Activated effector memory CD4-positive, alpha-beta T cell treated with Interleukin-2 at 50 U/mL for 16 hours (primary cell): ENCODE results near the gene TAP1.
A peak's percentile ranks its signal among the peaks of the same experiment; 100 is the strongest.

Source experiments
- DNase-seq: peaks from one replicate; pipeline ENCODE4 v3.0.0-alpha.2; 2020

TAP1 gene

DNA sequence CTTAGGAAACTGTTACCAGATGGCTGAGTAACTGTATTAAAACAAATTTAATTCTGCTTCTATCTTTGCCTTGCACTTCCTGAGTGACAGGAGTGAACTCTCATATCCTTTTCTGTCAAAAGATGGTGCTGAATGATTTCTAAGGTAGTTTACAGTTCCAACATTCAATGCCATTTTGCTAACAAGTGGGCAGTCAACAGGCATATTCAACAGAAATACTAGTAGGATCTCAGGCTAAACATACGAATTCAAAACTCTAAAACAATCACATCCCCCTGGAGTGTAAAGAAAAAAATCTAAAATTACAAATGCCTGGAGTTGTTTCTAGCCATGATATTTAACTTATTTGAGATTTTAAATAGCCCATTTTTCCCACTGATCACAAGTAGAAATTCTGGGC, 7.2 kb upstream of the TAP1 start:
- no peak for DNase-seq

DNA sequence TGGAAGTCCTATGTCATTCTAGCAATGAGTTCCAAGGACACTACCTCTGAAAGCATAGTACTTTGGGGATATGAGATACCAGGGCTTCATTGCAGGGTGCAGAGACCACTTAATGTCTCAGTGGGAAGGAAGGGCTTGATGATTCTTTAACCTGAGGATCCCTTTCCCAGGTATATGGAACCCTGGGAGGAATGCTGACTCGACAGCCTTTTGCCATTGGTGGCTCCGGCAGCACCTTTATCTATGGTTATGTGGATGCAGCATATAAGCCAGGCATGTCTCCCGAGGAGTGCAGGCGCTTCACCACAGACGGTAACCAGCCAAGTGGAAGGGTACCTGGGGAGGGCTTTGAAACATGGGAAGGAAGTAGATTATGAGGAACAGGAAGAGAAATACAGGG, 4.7 kb upstream of the TAP1 start:
- DNase-seq, result no peak

DNA sequence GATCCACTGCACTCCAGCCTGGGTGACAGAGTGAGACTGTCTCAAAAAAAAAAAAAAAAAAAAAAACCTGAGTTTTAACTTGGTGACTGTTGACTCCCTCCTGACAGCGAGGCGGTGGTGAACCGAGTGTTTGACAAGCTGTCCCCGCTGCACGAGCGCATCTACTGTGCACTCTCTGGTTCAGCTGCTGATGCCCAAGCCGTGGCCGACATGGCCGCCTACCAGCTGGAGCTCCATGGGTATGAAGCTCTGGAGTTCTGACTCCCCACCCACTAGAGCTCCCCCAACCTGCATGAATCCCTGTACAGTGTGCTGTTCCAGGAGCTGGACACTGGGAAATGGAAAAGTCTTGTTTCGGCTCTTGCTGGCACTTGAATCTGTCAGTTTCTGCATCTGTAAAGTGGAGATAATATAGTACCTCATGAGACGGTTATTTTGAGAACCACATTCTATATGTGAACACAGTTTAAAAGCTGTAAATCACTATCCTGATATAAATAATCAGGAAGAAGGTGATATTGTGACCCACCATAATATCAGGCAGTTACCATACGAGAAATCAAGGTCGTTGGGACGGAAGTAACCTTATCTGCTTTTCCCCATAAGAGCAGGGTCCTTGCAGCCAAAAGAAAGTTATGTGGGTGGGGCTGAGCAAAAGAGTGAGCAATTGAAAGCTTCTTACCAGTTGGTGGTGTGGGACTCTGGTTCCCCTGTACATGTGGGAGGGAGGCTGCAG, 3.8 kb upstream of the TAP1 start:
- DNase-seq, result no peak

DNA sequence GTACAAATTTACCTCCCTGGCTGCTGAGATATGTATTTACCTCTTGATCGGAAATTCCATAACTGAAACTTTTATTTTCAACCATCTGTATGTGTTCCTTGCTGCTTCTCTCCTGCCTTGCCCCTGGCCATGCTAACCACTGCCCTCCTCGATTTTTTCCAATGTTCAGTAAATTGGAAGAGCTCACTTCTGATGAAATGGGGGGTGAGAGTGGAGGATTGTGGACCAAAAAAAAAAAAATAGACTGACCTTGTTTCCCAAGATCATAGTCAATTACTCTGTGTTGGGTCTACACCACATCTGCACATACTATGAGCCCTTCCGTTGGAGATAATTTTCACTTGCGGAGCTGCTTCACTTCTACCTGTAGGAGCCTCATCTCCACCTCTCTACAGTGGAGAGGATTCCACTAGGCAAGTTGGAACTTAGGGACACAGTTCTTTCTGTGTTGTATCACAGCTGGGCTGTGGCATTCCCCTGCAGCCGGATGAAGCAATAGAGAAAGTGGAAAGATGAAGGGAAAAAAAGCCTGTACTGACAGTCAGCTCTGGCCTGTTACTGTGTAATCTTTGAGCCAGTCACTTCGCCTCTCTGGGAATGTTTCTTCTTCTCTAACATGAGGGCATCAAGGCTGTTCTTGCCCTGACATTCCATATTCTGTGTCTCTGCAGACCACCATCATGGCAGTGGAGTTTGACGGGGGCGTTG, 2.1 kb upstream of the TAP1 start:
- no peak for DNase-seq

DNA sequence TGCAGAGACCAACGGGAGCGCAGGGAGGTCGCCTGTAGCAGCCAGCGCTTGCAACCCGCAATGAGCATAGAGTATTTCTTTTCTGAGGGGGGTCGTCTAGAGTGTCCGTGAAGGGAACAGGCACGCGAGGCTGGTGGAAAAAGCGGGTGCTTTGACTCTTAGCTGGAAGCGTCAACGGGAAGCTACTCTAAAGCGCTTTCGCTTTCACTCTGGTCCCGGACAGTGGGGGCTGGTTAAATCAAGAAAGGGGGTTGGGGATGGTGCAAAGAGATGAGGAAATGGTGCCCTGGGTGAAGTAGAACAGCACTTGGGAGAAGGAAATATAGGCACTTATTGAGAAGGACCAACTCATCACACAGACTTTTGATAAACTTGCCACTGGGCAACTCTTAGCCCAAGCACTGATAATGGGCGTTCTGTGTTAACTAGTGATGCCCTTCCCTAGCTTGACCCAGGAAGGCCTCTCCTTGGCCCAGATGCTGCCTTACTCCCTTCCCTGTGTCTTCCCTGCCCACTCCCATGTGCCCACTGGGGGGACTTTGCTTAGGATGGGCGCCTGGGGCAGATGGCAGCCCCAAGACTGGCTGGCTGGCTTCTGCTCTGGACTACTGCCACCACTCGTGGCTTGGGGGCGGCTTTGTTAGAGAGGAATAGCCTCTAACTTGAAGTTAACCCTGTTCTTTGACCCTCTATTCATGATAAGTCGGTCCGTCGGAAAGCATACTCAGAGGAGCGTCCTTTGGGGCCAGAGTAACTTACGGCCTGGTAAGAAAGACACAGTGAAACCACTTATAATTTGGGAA, 1.1 kb upstream of the TAP1 start:
- DNase-seq, result peak; percentile 40

DNA sequence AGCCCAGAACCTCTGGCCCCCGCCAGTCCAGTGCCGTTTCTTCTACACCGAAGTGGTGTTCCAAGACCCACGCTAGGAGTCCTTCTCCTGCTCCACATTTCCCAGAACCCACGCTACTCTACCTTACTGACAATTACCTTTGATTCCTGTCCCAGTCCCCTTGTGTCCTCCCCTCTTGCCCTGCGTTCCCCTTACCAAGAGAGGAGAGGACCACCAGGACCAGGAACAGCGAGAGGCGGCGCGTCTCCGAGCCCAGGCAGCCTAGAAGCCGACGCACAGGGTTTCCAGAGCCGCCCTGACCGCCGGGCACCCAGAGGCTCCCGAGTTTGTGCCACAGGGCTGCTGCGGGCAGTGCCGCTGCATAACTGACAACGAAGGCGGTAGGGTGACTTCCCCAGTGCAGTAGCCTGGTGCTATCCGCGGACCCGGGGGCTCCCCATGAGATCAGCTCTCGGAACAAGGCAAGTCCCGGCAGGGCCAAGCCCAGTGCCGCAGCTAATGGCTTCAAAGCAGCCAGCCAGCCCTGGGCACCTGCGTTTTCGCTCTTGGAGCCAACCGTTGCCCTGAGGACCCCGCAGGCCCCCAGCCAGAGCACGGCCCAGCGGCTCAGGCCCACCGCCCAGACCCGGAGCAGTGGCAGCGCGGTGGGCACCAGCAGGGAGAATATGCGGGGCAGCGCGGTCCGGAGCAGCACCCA, 512 bp downstream of the TAP1 start:
- peak; percentile 39 for DNase-seq

DNA sequence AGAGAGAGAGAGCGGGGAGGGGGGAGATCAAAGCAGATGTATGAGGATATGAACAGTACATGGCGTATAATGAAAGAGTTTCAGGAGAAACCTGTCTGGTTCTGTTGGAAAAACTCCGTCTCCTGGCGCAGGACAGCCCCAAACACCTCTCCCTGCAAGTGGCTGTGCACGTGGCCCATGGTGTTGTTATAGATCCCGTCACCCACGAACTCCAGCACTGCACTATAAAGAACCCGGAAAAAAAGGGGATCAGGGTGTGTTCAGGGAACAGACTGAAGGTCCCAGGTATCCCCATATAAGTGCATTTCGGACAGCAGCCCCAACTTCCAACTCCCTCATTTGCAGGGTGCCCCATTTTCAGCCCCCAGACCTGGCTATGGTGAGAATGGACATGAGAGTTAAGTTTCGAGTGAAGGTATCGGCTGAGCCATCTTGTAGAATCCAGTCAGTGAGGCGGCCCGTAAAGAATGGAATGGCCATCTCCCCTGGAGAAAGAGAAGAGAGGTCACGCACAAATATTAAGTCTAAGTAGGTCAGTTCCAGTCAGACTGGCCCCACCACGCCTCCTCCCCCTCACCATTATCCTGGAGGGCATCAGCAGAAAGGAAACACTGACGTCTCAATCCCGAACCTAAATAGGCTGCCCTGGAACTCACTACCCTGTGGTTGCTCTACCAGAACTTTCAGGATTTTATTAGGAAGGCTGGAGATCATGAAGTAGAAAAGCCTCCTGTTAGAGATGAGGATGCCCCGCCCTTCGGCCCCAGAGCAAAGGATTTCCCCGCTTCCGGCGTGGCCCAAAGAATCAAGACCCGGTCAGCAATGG, 1.3 kb downstream of the TAP1 start:
- DNase-seq, result no peak

DNA sequence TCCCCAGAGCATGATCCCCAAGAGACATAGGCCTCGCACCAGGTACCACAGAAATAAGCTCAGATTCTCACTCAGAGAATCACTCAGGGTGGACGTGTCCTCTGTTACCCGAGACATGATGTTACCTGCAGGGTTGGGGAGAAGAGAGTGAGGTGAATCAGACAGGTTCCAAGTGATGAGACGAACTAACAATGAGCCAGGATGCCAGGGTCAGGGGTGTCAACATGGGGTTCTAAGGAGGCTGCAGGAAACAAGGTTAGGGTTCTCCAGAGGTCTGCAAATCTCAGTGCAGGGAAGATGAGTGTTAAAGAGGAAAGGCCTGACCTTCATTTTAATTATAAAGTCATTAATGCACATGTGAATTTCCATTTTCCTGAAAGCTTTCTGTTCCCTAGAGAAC, 2.5 kb downstream of the TAP1 start:
- DNase-seq, result no peak

DNA sequence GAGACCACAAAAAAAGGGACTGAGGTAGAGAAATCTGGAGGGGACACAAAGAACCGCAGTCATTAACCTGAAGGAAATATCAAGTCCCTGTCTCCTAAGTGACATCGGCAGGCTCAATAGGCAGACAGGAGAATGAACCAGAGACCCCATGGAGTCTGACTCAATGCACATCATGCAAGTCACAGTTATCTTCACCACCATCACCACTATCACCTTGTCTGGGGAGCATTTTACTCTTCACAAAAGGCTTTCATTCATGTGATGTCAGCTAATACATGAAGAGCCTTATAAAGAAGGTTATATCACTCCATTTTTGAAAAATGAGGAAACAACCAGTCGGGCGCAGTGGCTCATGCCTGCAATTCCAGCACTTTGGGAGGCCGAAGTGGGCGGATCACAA, 4.4 kb downstream of the TAP1 start:
- no peak for DNase-seq

DNA sequence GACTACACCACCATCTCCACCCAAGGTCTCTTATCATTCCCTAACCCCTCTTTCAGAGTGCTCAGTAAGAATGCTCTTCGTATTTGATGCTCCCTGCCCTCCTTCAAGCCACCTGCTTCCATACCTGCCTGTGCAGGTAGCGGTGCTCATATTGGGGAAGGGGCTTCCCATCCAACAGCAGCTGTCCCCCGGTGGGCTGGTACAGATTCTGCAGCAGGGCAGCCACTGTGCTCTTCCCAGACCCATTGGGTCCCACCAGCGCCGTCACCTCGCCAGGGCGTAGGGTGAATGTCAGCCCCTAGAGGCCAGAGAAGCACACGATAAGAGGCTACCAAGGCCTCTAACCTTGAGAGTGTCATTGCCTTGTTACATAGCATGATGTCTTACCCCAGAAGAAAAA, 5.7 kb downstream of the TAP1 start:
- no peak for DNase-seq

DNA sequence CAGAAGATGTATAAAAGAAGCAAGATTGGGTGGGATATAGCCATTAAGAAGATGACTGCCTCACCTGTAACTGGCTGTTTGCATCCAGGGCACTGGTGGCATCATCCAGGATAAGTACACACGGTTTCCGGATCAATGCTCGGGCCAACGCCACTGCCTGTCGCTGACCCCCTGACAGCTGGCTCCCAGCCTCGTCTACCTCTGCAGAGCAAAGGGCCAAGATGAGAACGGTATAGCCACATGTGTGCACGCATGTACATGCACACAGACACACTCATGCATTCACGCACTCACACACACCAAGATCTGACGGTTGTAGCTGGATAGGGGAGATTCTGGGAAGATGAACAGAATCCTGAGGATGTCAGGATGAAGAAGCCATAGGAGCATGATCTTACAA, 6.5 kb downstream of the TAP1 start:
- DNase-seq, result no peak

DNA sequence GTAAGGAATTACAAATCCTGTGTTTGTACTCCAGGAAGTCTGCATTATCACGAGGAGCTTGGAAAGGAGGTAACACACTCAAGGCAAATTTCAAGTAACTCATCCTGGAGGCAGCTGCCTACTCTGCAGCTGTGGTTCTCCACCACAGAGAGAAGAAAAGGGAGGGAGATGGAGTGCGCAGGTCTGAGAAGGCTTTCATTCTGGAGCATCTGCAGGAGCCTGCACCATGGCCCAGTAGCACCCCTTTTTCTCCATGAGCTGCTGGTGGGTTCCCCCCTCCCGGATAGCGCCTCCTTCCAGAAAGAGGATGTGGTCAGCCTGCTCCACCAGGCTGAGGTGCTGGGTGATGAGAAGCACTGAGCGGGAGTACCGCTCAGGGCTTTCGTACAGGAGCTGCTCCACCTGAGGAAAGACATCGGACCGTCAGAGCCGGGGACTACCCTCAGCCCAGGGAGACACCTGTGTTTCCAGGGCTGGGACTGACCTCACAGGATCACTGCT, 8.1 kb downstream of the TAP1 start:
- peak; percentile 39 for DNase-seq

DNA sequence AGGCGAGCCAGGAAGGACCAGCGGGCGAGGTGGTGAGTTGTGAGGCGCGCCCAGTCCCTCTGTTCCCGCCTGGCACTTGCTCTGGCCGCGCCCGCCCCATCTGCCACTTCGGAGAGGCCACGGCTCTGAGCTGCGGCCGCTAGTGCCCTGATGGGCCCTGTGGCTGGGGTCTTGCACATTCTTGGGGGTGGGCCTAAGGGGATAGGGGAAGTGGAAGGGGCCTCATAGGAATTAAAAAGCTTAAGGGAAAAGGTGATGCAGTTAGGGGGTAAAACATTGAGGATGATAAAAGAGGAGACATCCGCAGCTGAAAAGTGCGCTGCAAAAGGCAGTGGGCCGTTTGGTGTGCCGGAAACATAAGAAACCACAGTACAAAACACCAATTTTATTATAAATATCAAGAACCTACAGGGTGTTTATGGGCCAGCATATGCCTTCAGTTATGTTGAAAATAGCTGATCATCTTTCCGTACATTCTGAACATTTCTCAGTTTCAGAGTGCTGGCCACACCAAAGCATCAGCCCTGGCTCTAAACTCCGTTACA, 8.6 kb downstream of the TAP1 start:
- DNase-seq, result no peak

DNA sequence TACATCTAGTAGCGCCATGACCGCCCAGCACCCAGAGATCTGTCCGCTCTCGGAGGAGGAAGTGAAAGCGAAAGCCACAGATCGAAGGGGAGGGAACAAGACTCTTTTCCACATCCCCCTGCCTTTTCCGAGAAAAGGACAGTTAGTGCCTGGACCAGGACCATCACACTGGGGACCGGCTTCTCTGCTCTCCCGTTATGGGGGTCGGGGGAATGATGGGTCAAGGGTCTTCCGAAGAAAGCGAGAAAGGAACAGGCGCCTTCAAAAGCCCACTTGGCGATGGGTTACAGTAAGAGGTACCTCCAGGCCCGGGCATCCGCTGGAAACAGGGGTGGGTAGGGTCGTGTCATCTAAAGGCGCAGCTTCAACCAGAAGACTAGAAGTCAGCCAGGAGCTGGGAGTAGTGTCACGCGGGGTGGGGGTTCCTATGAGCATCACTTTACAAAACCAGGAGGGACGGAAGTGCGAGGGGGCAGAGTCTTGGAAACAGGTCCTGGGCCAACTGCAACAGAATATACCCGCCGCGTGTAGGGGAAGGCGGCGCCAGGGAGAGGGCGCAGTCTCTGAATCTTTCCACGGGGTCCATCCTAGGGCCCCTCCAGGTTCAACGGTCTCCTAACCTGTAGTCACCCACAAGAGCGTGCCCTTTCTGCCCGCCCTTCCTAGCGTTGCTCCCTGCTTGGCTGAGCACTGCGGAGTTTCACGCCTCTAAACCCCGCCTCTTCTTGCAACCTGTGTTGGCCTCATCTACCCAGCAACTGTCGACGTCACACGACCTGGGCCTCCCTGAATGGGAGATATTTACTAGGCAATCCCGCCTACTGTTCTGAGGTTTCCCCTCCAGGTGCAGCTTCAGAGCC, 9.3 kb downstream of the TAP1 start, which contains the start of gene PSMB8:
PSMB8 (minus strand) TSS at position 69 of the 860 bp plus-strand sequence; CDS start at position 18, 51 bp downstream.
- peak; percentile 97 for DNase-seq

DNA sequence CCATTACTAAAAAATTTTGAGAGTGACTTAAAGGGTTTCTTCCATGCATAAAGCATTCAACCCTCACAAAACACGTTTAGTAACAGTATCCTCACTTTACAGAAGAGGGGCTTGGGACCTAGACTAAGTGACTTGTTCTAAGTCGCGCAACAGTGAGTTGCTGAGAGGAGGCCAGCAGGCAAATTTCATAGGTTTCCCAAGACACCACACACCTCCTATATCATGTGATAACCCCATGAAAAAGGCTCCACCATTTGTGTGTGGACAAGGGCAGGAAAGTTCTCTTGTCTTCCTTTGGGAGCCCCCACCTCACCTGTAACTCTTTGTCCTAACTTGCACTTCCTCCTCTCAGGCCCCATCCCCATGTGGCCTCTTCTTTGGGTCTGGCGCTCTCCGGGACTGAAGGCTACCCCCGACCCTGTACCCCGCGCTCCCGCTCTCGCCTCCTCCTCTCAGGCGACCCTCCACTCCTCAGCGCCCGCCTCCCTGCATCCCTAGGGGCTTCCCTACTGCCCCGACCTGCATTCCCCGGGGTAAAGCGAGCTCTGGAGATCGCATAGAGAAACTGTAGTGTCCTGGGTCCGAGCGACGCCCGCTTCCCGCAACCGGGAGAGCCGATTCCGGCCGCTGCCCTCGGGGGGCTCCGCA, 10.0 kb downstream of the TAP1 start:
- DNase-seq, result no peak

DNA sequence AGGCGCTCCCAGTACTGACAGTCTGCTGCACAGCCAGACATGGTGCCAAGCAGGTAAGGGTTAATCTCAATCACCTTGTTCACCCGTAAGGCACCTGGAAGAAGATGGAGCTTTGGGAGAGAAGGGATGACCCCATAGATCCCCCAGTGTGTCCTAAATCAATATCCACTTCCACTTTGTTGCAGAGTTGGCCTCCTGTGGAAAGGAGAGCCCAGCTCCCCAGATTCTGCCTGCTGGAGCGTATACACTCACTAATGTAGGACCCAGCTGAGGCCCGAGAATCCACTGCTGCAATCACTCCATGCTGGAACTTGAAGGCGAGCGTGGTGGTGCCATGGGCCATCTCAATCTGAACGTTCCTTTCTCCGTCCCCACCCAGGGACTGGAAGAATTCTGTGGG, 10.8 kb downstream of the TAP1 start:
- no peak for DNase-seq

DNA sequence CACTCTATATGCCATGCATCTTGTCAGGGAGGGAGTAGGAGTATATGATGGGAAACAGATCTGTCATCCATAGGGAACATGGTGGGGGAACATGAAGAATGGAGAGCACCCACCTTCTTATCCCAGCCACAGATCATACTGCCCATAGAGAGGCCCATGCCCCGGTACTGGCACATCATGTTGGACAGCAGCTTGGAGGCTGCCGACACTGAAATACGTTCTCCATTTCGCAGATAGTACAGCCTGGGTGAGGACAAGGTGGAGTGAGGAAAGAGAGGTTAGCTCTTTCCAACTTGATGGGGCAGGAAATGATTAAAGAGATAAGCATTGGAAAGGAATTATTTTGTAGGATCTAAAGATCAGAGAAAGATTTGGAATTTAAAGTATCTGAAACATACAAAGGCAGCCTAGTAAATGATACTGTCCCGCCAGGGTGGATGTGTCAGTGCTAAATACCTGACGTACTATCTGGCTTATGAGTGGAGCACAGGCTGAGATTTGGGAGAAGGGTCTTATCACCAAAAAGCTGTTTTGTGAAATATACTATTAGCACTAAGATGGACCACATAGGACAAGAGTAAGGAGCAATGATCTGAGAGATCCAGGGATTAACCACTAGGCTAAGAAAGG, 11.4 kb downstream of the TAP1 start:
- DNase-seq, result no peak

DNA sequence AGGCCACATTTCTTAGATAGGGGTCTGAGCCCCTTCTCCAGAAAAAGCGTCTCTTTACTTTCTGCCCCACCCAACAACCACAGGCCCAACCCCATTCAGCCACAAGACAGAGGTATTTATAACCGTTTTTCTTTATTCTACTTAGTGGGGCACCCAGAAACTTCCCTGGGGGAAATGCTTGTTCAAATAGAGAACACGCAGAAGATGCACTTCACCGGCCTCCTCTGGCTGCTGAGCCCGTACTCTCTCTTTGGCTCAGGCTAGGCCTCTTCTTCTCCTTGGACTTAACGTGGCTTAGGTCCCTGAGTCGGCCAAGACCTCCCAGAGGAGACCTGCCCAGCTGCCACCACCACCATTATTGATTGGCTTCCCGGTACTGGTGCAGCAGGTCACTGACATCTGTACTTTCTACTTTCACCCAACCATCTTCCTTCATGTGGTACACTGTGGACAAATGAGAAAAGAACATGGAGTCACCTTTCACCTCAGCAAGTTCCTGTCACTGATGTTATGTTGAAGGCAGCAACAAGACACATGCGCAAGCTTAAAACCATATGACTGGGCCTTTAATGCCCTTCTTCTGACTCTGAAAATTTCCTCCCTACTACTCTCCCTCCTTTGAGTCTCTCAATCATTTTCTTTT, 12.8 kb downstream of the TAP1 start:
- no peak for DNase-seq

DNA sequence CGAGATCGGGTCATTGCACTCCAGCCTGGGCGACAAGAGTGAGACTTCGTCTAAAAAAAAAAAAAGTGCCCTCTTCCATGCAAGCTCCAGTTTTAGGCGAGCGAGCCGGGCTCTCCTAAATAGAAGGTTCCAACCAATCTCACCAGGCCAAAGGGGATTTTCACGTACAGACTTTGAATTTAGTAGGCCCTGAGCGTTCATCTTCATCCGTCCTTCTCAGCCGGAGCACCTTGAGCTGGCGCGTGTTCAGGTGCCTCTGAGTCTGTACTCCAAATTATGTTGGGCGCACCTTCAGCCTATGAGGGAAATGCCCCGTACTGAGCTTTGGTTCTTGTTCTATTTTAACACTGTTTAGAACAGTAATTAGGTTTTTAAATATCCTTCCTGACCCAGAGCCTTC, 14.1 kb downstream of the TAP1 start:
- no peak for DNase-seq
